ENCODE results near the gene AK8.

DNA sequence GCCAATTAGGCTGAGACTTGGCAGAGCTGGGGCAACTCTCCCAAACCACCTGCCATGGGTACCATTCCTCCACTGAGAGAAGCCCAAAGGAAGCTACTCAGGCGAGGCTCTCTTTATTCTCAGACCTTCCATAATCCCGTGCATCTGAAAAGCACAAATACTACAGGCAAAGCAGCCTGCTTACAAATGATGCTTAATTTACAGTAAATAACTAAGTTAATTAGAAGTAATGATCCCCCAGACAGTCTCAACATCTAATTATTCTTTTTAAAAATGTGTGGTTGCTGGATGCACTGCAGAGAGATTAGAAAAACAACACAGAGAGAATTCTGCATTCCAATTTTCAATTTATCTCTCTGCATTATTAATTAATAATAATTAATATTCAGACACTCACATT, 53.1 kb downstream of the AK8 start:
- TF ChIP-seq NFRKB (IDR thresholded peaks at IDR 0.05) (no peak), SP1 (IDR thresholded peaks at IDR 0.05) (no peak), SUZ12 (IDR thresholded peaks at IDR 0.05) (no peak), TARDBP (IDR thresholded peaks at IDR 0.05) (no peak), L3MBTL2 (conservative IDR thresholded peaks at IDR 0.05) (no peak), PKNOX1 (IDR thresholded peaks at IDR 0.05) (no peak)
